Skeletal muscle cell (primary cell): ENCODE data around the gene FAM171A1.

Source experiments
- DNase-seq: peaks from one replicate; pipeline ENCODE4 v3.0.0-alpha.2; 2010; ENCODE audit warnings: low read depth
- H3K4me3 ChIP-seq: 2 replicates; pipeline ENCODE4 v1.5.1; 2011; ENCODE audit warnings: low read depth, mild to moderate bottlenecking, control low read depth, low read length, moderate library complexity

Gene FAM171A1

GRCh38 chr10:15378569-15378968 is 7.5 kb upstream of the FAM171A1 start:
- H3K4me3 ChIP-seq = no peak overlapping the region
- no peak for DNase-seq

- DNase-seq = no peak
- no peak overlapping the region for H3K4me3 ChIP-seq
Measured at GRCh38 chr10:15374566-15374965, 3.5 kb upstream of the FAM171A1 start.

- no peak overlapping the region for H3K4me3 ChIP-seq
- no peak for DNase-seq
Measured at GRCh38 chr10:15374156-15374555, 3.1 kb upstream of the FAM171A1 start.

DNA sequence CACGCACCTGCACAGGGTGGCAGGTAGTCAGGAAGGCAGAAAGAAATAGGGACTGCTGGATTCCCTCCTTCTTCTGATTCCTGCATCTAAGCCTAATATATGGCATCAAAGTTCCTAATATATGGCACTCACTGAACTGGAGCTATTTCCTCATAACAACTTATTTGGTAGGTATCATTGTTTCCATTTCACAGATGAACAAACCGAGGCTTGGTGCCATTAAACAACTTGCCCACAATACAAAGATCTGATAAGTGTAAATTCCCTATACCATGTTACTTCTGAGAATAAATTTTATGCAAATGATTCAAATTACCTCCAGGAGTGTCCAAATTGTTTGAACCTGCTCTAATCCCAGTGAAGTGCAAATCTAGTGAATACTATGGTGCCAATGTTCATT is 2.1 kb upstream of the FAM171A1 start:
- DNase-seq = no peak
- H3K4me3 ChIP-seq = no peak overlapping the region

- DNase-seq = no peak
- H3K4me3 ChIP-seq = peak overlapping the region; percentile 67
Measured at GRCh38 chr10:15370212-15370855, 755 bp downstream of the FAM171A1 start.

GRCh38 chr10:15369256-15370211 is 1.6 kb downstream of the FAM171A1 start:
- H3K4me3 ChIP-seq = peak overlapping the region; percentile 67
- DNase-seq = no peak

DNA sequence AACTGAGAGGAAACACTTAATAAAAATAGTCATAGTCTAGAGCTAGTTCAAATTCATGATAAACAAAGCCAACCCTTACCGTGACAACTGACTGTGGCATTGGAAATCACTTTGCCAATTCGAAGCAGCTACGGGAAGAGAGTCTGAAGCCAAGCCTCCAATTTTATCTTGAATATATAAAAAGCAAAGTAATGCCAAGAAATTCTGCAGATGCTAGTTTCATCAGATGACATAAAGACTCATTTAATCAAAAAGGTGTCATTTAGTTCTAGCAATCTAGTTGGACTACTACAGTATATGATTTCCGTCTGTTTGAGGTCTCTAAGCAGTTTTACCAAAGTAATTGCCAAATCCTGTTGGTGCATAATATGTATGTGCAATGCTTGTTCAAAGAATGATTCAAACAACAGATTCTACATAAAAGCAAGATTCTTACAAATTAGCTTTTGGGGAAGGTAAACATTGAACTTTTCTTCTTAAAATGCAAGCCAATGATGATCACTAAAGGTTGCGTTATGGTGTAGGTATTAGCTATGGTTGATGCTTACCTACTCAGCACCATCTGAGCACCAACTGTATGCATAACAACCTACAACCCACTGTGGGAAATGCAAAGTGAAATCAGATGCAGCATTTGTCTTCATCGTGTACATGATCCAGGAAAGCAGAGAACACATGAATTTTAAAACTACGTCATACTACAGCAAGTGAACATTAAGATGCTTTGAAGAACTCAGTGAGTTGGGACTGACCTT is 2.8 kb downstream of the FAM171A1 start:
- no peak for DNase-seq
- H3K4me3 ChIP-seq = no peak overlapping the region

DNA sequence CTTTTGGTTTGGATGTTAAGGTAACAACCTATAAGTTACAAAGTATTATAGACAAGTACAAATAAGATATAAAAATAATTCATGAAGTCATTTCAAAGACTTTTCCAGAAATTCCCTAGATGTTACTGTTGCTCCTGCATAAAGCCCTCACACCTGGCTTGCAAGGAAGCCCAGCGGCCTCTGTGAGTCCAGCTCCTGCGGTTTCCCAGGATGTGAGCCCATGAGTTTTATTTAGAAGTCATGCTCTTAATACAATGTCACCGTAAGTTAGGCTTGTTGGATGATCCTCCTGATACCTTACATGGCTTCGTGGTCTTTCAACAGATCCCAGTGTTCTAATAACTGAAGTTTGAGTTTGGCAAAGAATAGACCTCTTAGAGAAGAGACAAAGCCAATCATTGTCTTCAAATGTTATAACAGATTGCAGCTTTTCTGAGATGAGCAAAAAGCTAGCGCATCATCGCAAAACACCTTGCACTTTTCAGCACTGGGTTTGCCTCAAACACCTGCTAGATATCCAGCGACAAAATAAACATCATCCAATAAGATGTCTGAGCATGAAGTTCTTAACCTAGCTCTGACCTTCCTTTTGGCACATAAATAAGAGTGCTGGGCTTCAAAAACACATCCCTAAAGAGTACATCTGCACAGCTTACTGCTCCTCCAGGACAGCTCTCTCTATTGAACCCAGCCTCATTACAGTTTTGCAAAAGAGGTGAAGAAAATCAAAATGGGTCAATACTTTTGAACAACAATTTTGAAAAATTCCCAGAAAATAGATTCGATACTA is 3.6 kb downstream of the FAM171A1 start:
- no peak overlapping the region for H3K4me3 ChIP-seq
- no peak for DNase-seq

DNA sequence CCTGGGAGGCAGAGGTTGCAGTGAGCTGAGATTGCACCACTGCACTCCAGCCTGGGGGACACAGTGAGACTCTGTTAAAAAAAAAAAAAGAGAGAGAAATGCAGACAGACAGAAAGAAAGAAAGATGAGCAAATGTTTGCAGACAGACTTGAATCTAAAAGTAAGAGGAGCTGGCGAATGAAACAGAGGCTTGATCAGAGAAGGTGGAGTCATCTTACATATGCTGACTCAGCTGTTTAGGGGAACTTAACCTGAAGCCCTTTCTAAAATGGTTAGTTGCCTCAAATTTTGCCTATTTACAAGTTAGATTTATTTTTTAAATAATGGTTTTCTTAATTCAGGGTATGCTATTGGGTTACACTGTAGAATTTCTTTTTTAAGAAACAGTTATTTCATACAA is 5.4 kb downstream of the FAM171A1 start:
- no peak overlapping the region for H3K4me3 ChIP-seq
- DNase-seq = no peak

GRCh38 chr10:15364001-15364400 is 7.1 kb downstream of the FAM171A1 start:
- H3K4me3 ChIP-seq = no peak overlapping the region
- no peak for DNase-seq

- DNase-seq = no peak
- H3K4me3 ChIP-seq = no peak overlapping the region
Measured at GRCh38 chr10:15363031-15363430, 8.1 kb downstream of the FAM171A1 start.

- H3K4me3 ChIP-seq = no peak overlapping the region
- DNase-seq = no peak
Measured at GRCh38 chr10:15361131-15361530, 10.0 kb downstream of the FAM171A1 start.

GRCh38 chr10:15360566-15360965 is 10.5 kb downstream of the FAM171A1 start:
- no peak for DNase-seq
- H3K4me3 ChIP-seq = no peak overlapping the region

DNA sequence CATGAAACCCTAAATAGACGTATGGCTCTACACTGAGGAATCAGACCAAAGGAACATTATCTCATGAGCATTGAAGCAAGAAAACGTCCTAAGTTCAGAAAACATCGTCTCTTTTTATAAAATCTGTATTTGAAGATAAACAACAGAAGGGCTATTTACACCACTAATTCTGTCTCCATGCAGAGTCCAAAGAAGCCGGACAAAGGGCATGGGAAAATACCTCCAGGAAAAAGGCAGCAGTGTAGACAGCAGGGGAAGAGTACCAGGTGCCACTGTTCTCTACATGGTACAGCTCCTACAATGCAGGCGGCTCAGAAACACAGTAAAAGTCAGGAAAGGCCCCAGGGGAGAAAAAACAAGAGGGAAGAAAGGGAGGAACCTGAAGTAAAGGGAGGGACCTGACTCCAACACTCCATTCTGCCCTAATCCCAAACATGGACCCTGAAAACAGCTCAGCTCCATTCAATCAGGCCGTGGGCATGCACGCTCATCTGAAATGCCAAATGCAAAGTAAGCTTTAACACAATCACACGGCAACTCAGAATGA is 17.5 kb downstream of the FAM171A1 start:
- DNase-seq = no peak
- H3K4me3 ChIP-seq = no peak overlapping the region

- no peak for DNase-seq
- H3K4me3 ChIP-seq = no peak overlapping the region
Measured at GRCh38 chr10:15352836-15353235, 18.3 kb downstream of the FAM171A1 start.

DNA sequence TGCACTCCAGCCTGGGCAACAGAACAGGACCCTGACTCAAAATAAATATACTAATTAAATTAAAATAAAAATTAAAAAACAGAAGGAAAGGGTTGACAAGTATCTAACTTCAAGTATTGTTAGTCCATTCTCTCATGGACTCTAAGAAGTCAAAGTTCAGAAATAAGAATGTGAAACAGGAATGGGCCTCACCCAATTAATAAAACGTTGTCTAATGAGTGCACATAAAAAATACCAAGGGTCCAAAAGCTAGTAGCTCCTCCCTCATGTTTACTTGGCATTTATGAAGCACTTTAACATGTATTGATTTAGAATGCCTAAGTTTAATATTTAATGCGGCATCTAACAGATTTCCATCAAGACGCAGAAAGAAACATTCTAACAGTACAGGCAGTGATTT is 18.9 kb downstream of the FAM171A1 start:
- no peak for DNase-seq
- no peak overlapping the region for H3K4me3 ChIP-seq

- no peak for DNase-seq
- no peak overlapping the region for H3K4me3 ChIP-seq
Measured at GRCh38 chr10:15351099-15351820, 19.8 kb downstream of the FAM171A1 start.

- DNase-seq = no peak
- peak overlapping the region; percentile 29 for H3K4me3 ChIP-seq
Measured at GRCh38 chr10:15349112-15349511, 22.0 kb downstream of the FAM171A1 start.
